GM12878 (cell line): ENCODE results near the gene ACD. TPM values are rescaled to one million over a fixed set of nuclear protein-coding genes. Genes with fewer than 3 reads are reported as not detected.

Source experiments
- ATAC-seq: fragments of 200-7000 bp; cut with Tn5 transposase; 3 replicates; pipeline ENCODE4 v1.9.1; 2020; ENCODE audit warnings: mild to moderate bottlenecking, moderate library complexity
- BruUV-seq: library from RNA; stranded (reverse); fragments of 400-500 nt; replicated peaks from 2 replicates; lab custom pipeline; 2021; lab: Mats Ljungman, UMichigan
- CTCF ChIA-PET: fragments of 300-600 bp; sonication (Branson Sonifier 250); formaldehyde crosslinking; extraction: SDS; loops from one replicate; lab custom pipeline; 2021; ENCODE audit warnings: inconsistent platforms; lab: Yijun Ruan, JAX
- POLR2A ChIA-PET: fragments of 350-600 bp; formaldehyde crosslinking; extraction: SDS; loops from one replicate; lab custom pipeline; 2021; ENCODE audit warnings: inconsistent platforms; lab: Charles Lee
- RAD21 ChIA-PET: fragments of 300-600 bp; sonication (Branson Sonifier 250); formaldehyde crosslinking; loops from one replicate; lab custom pipeline; 2023; ENCODE audit warnings: antibody characterized with exemption; ENCODE audit not compliant: unreplicated experiment; lab: Charles Lee
- SMC1A ChIA-PET: fragments of 300-600 bp; sonication (Branson Sonifier 250); formaldehyde crosslinking; loops from one replicate; lab custom pipeline; 2023; ENCODE audit not compliant: unreplicated experiment, uncharacterized antibody; lab: Charles Lee
- DNase-seq: peaks from one replicate; pipeline ENCODE4 v3.0.0-alpha.2; 2011; ENCODE audit warnings: low read depth, low spot score
- FAIRE-seq: peaks from 3 replicates; lab custom pipeline; 2011; peaks lifted over from hg19 to GRCh38; lab: Jason Lieb, UNC
- H2AFZ ChIP-seq: 2 replicates; pipeline ENCODE4 v1.6.0; 2011; ENCODE audit warnings: low read depth, low read length, control low read depth; ENCODE audit not compliant: control insufficient read depth
- H3K27ac ChIP-seq: 2 replicates; pipeline ENCODE4 v1.5.1; 2011; ENCODE audit warnings: control low read depth; ENCODE audit not compliant: control insufficient read depth, insufficient read depth
- H3K27me3 ChIP-seq, 2 experiments: replicated peaks in 1 of 2; 2 replicates each; pipeline versions ENCODE4 v1.6.0 to v1.6.1; 2011; ENCODE audit warnings: low read length in 1 of 2; ENCODE audit not compliant: control insufficient read depth in 2 of 2, insufficient read depth in 2 of 2
- H3K36me3 ChIP-seq, 2 experiments: 2 replicates each; pipeline ENCODE4 v1.5.1; 2011; ENCODE audit warnings: low read length in 1 of 2; ENCODE audit not compliant: control insufficient read depth in 2 of 2, insufficient read depth in 2 of 2
- H3K4me1 ChIP-seq: 2 replicates; pipeline ENCODE4 v1.6.1; 2011; ENCODE audit warnings: mild to moderate bottlenecking, low read length, moderate library complexity, mixed read lengths; ENCODE audit not compliant: control insufficient read depth, insufficient read depth
- H3K4me2 ChIP-seq: 2 replicates; pipeline ENCODE4 v1.6.0; 2011; ENCODE audit warnings: control low read depth; ENCODE audit not compliant: control insufficient read depth, insufficient read depth
- H3K4me3 ChIP-seq: fragments of 200-600 bp; sonication (generic); 2 replicates; pipeline ENCODE4 v1.5.1; 2016
- H3K79me2 ChIP-seq: 2 replicates; pipeline ENCODE4 v1.6.0; 2011; ENCODE audit warnings: low read length; ENCODE audit not compliant: control insufficient read depth, insufficient read depth
- H3K9ac ChIP-seq: 2 replicates; pipeline ENCODE4 v1.8.0; 2011; ENCODE audit warnings: low read length, control low read depth, mixed read lengths; ENCODE audit not compliant: control insufficient read depth, insufficient read depth
- H3K9me3 ChIP-seq: replicated peaks from 3 replicates; pipeline ENCODE4 v1.5.1; 2011; ENCODE audit warnings: mild to moderate bottlenecking, low read length; ENCODE audit not compliant: control insufficient read depth, insufficient read depth
- H4K20me1 ChIP-seq: 2 replicates; pipeline ENCODE4 v1.6.0; 2011; ENCODE audit not compliant: control insufficient read depth, insufficient read depth
- ASH2L ChIP-seq: fragments of 300-600, 200-600 bp; sonication (generic); IDR thresholded peaks from 2 replicates; pipeline ENCODE4 v1.6.1; 2017; ENCODE audit warnings: low read depth, mild to moderate bottlenecking, borderline replicate concordance
- CHD2 ChIP-seq: IDR thresholded peaks from 2 replicates; pipeline ENCODE4 v1.6.1; 2011; ENCODE audit warnings: low read depth, low read length, improper control_type of control experiment, borderline replicate concordance
- E2F4 ChIP-seq: IDR thresholded peaks from 2 replicates; pipeline ENCODE4 v1.6.1; 2012; ENCODE audit warnings: low read depth, low read length, improper control_type of control experiment
- E2F8 ChIP-seq: fragments of 450-650 bp; IDR thresholded peaks from 2 replicates; pipeline ENCODE4 v1.6.1; 2018; ENCODE audit warnings: mild to moderate bottlenecking, low read depth, moderate library complexity; ENCODE audit not compliant: partially characterized antibody
- ESRRA ChIP-seq: IDR thresholded peaks from 2 replicates; pipeline ENCODE4 v1.6.1; 2012; ENCODE audit warnings: mild to moderate bottlenecking, low read length, improper control_type of control experiment
- HSF1 ChIP-seq: fragments of 150-350 bp; IDR thresholded peaks from 2 replicates; pipeline ENCODE4 v1.6.1; 2014; ENCODE audit warnings: mild to moderate bottlenecking, low read depth, low read length
- JUND ChIP-seq: IDR thresholded peaks from 2 replicates; pipeline ENCODE4 v1.6.1; 2012; ENCODE audit warnings: low read depth, mild to moderate bottlenecking, low read length, improper control_type of control experiment, moderate library complexity
- MAX ChIP-seq: IDR thresholded peaks from 2 replicates; pipeline ENCODE4 v1.6.1; 2012; ENCODE audit warnings: low read depth, low read length, improper control_type of control experiment
- MXI1 ChIP-seq: fragments of 150-350 bp; IDR thresholded peaks from 2 replicates; pipeline ENCODE4 v1.6.1; 2011; ENCODE audit warnings: low read depth, mild to moderate bottlenecking, inconsistent platforms, low read length, improper control_type of control experiment
- MYB ChIP-seq: fragments of 150-350 bp; IDR thresholded peaks from 2 replicates; pipeline ENCODE4 v1.6.1; 2014; ENCODE audit warnings: mild to moderate bottlenecking, low read depth, low read length, borderline replicate concordance
- NFYA ChIP-seq: IDR thresholded peaks from 2 replicates; pipeline ENCODE4 v1.6.1; 2011; ENCODE audit warnings: low read depth, mild to moderate bottlenecking, low read length, improper control_type of control experiment, borderline replicate concordance
- NKRF ChIP-seq: fragments of 450-650 bp; conservative IDR thresholded peaks from 2 replicates; pipeline ENCODE4 v1.6.1; 2017; ENCODE audit warnings: mild to moderate bottlenecking, moderate library complexity
- PAX5 ChIP-seq: IDR thresholded peaks from 2 replicates; pipeline ENCODE4 v1.6.1; 2011; ENCODE audit warnings: low read depth, low read length, borderline replicate concordance
- SIX5 ChIP-seq: IDR thresholded peaks from 2 replicates; pipeline ENCODE4 v1.6.1; 2011; ENCODE audit warnings: mild to moderate bottlenecking, low read depth, low read length, moderate library complexity; ENCODE audit not compliant: severe bottlenecking
- SMAD1 ChIP-seq: fragments of 450-650 bp; IDR thresholded peaks from 2 replicates; pipeline ENCODE4 v1.6.1; 2018; ENCODE audit warnings: mild to moderate bottlenecking, low read depth; ENCODE audit not compliant: partially characterized antibody
- SMAD5 ChIP-seq: IDR thresholded peaks from 2 replicates; pipeline ENCODE4 v1.6.1; 2016; ENCODE audit warnings: antibody characterized with exemption, low read depth
- ZNF384 ChIP-seq: IDR thresholded peaks from 2 replicates; pipeline ENCODE4 v1.6.1; 2012; ENCODE audit warnings: low read depth, mild to moderate bottlenecking, low read length, improper control_type of control experiment, borderline replicate concordance
- WGBS: methylation state at CpG from one replicate; pipeline ENCODE4 v1.1.6; 2016; ENCODE audit warnings: low lambda C conversion rate; ENCODE audit not compliant: insufficient replicate concordance, insufficient coverage; ENCODE audit errors: missing lambda C conversion rate; 5-methylcytosine and 5-hydroxymethylcytosine counted together
- in situ Hi-C: fragments of 300-500 bp; cut with MboI; formaldehyde crosslinking; loops from 9 replicates; pipeline ENCODE4 v1.14.3; 2018; ENCODE audit warnings: mixed read lengths
- intact Hi-C: fragments of 100-400 bp; cut with micrococcal nuclease; formaldehyde crosslinking; loops from one replicate; pipeline ENCODE4 v1.14.2; 2022; ENCODE audit not compliant: unreplicated experiment
- polyA plus RNA-seq, 11 experiments: library from polyadenylated mRNA; depleted of rRNA in 4 of 11; unstranded in 6 of 11; stranded (reverse) in 5 of 11; fragments of >200 nt; fragmentation: Nextera tagmentation in 4 of 11; fragmentation: Illumina TruSeq in 1 of 11; extraction: Ambion mirVana in 4 of 11; extraction: Trizol in 1 of 11; gene quantifications; 1 replicate in 1 of 11; 2 replicates in 10 of 11; pipeline versions ENCODE4 v1.2.1 to v1.2.3, GENCODE V29; 2011 to 2016; ENCODE audit warnings: inconsistent platforms in 2 of 11, missing spikeins in 2 of 11, low read depth in 1 of 11
- total RNA-seq, 4 experiments: library from RNA; depleted of rRNA in 3 of 4; stranded (reverse); fragments of >200 nt in 3 of 4; fragmentation: Illumina TruSeq in 1 of 4; extraction: Trizol in 1 of 4; gene quantifications; 2 replicates each; pipeline versions ENCODE4 v1.2.1 to v1.2.3, GENCODE V29; 2013 to 2021

Gene ACD
- total and polyA plus RNA-seq, 10 of the 15 experiments (the other 5 are each of a cell fraction or from before 2014, with no cell fraction given) = 2.9 to 46.7 (median 23.9) TPM

GRCh38 chr16:67694611-67695010, 34.6 kb upstream of the ACD start:
- Histone ChIP-seq H3K4me1 (no peaks in the 10 kb centered on the region), H3K79me2 (no peaks in the 10 kb centered on the region), H3K27ac (no peak overlapping the region), H3K9ac (no peak overlapping the region), H2AFZ (no peak overlapping the region), H3K4me3 (no peak overlapping the region), H4K20me1 (no peaks in the 10 kb centered on the region), H3K4me2 (no peak overlapping the region), H3K36me3 (peaks cover 0 to 3% of the 10 kb centered on the region in 2 experiments; a peak in 3 of 4 replicates), H3K9me3 (no peaks in the 10 kb centered on the region; the same call in 2 of the 3 replicates), H3K27me3 (no peaks in the 10 kb centered on the region)
- ATAC-seq = no peak
- RAD21 ChIA-PET = interaction anchor here (0.7 kb wide), 1 partner anchor 172 kb away, joined by 3 read pairs; no protein-coding TSS in a partner anchor
- no peak for DNase-seq
- POLR2A ChIA-PET = interaction anchor here (0.7 kb wide), 2 partner anchors 106 to 472 kb away, joined by 4 to 5 read pairs; no protein-coding TSS in a partner anchor
- 86% methylated on average over 2 of the region's 2 CpGs for WGBS
- SMC1A ChIA-PET = interaction anchor here (1.4 kb wide), 1 partner anchor 21 kb away, joined by 4 read pairs; no protein-coding TSS in a partner anchor
- no peak for FAIRE-seq
- no TSS peak for BruUV-seq
- CTCF ChIA-PET = interaction anchor here (1.1 kb wide), 1 partner anchor 12 kb away, joined by 3 read pairs; no protein-coding TSS in a partner anchor
- intact Hi-C loops (no loop called here), in situ Hi-C loops (no loop called here)
- TF ChIP-seq JUND (no peak), ASH2L (no peak), MAX (no peak), MXI1 (no peak), E2F8 (no peak), ESRRA (no peak), PAX5 (no peak), NKRF (no peak), MYB (no peak), NFYA (no peak), SMAD5 (no peak), E2F4 (no peak), ZNF384 (no peak), SIX5 (no peak), CHD2 (no peak), HSF1 (no peak), SMAD1 (no peak)
